GM13976 (cell line): ENCODE results near the gene MEDAG.

Experiments used
- DNase-seq: peaks from one replicate; pipeline ENCODE4 v3.0.0; 2012; ENCODE audit warnings: low spot score
- CTCF ChIP-seq: IDR thresholded peaks from 2 replicates; pipeline ENCODE4 v1.5.1; 2012; ENCODE audit warnings: borderline replicate concordance, mild to moderate bottlenecking; ENCODE audit not compliant: insufficient read depth; ENCODE audit errors: extremely low read depth, missing control alignments, control extremely low read depth
- in situ Hi-C: fragments of 300-500 bp; cut with MboI; formaldehyde crosslinking; loops from one replicate; pipeline ENCODE4 v1.12.0; 2022; ENCODE audit warnings: low sequenced_read_pairs, mixed read lengths, inconsistent platforms; ENCODE audit not compliant: unreplicated experiment

The MEDAG gene

GRCh38 chr13:30971575-30971974 is 65.5 kb downstream of the MEDAG start:
- TF ChIP-seq CTCF: no peak
- DNase-seq: no peak
- in situ Hi-C loops: no loop called here

GRCh38 chr13:30972888-30973377 is 66.9 kb downstream of the MEDAG start:
- in situ Hi-C loops: no loop called here
- TF ChIP-seq CTCF: no peak
- no peak for DNase-seq

DNA sequence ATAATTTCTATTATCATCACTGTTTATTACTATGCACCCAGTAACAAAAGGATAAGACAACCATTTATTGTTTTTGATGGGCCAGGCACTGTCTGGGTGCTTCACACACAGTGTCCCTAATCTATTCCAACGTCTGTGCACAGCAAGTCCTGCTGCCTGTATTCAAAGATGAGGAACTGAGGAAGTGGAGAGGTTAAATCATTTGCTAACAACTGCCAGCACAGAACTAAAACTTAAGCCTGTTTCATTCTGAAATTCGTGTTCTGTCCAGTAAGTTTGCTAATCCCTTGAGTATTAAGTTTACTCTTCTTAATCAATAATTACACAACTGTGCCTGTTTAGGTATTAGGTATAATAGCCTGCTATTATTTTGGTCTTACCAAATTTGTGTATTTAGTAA is 68.3 kb downstream of the MEDAG start:
- no peak for DNase-seq
- TF ChIP-seq CTCF: no peak
- in situ Hi-C loops: no loop called here
